Endothelial cell of umbilical vein (primary cell): ENCODE data around the gene DOP1A.

Experiments used
- EZH2 ChIP-seq: IDR thresholded peaks from 2 replicates; pipeline ENCODE4 v1.6.1; 2012; ENCODE audit warnings: borderline replicate concordance, low read depth, mild to moderate bottlenecking, moderate library complexity, low read length, inconsistent platforms; ENCODE audit not compliant: severe bottlenecking
- FOS ChIP-seq: IDR thresholded peaks from 2 replicates; pipeline ENCODE4 v1.6.1; 2011; ENCODE audit warnings: mild to moderate bottlenecking, low read length, moderate library complexity, borderline replicate concordance; ENCODE audit not compliant: insufficient read depth
- JUN ChIP-seq: IDR thresholded peaks from 2 replicates; pipeline ENCODE4 v1.6.1; 2011; ENCODE audit warnings: borderline replicate concordance, low read depth; ENCODE audit not compliant: insufficient read length, insufficient read depth
- MAX ChIP-seq: IDR thresholded peaks from 2 replicates; pipeline ENCODE4 v1.6.1; 2011; ENCODE audit not compliant: insufficient read depth, insufficient read length
- POLR2A ChIP-seq: IDR thresholded peaks from 2 replicates; pipeline ENCODE4 v1.6.1; 2012; ENCODE audit warnings: low read depth, mild to moderate bottlenecking, control low read depth, low read length
- TF ChIP-seq, protein P1 (sequence below), 2 donors: IDR thresholded peaks; 1 replicate in 1 of 2; 2 replicates in 1 of 2; pipeline ENCODE4 v1.5.1; 2011; ENCODE audit warnings: low read length in 2 of 2, mild to moderate bottlenecking in 2 of 2, moderate library complexity in 2 of 2, control low read depth in 1 of 2, inconsistent platforms in 1 of 2, low read depth in 1 of 2; ENCODE audit not compliant: insufficient read depth in 1 of 2; ENCODE audit errors: extremely low read depth in 1 of 2

DNA sequence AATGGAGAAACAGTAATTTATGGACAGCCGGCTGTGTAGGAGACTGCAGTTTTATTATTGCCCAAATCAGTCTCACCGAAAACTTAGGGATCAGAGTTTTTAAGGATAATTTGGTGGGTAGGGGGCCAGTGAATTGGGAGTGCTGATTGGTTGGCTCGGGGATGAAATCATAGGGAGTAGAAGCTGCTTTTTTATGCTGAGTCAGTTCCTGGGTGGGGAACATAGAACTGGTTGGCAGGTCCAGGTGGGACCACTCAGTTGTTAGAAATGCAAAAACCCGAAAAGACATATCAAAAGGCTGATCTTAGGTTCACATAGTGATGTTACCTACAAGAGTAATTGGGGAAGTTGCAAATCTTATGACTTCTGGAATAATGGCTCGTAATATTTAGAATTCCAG, 59.3 kb downstream of the DOP1A start:
- no peak for TF ChIP-seq POLR2A
- TF ChIP-seq, protein P1, sequence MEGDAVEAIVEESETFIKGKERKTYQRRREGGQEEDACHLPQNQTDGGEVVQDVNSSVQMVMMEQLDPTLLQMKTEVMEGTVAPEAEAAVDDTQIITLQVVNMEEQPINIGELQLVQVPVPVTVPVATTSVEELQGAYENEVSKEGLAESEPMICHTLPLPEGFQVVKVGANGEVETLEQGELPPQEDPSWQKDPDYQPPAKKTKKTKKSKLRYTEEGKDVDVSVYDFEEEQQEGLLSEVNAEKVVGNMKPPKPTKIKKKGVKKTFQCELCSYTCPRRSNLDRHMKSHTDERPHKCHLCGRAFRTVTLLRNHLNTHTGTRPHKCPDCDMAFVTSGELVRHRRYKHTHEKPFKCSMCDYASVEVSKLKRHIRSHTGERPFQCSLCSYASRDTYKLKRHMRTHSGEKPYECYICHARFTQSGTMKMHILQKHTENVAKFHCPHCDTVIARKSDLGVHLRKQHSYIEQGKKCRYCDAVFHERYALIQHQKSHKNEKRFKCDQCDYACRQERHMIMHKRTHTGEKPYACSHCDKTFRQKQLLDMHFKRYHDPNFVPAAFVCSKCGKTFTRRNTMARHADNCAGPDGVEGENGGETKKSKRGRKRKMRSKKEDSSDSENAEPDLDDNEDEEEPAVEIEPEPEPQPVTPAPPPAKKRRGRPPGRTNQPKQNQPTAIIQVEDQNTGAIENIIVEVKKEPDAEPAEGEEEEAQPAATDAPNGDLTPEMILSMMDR (IDR thresholded peaks at IDR 0.05; ENCODE audit: extremely low read depth in 1 of 2, insufficient read depth in 1 of 2, low read depth in 1 of 2, low read length in 2 of 2) = no peak
- no peak for TF ChIP-seq JUN
- no peak for TF ChIP-seq EZH2
- no peak for TF ChIP-seq MAX
- no peak for TF ChIP-seq FOS
